Urothelium cell line (cell line): Measurements from ENCODE around the gene DDX4.
"Not testable (repeated sequence)": the region's sequence is repeated elsewhere in the genome, so short reads cannot be mapped to it uniquely, and the experiment has no call there.

Experiments
- DNase-seq: peaks from one replicate; pipeline ENCODE4 v3.0.0; 2011; ENCODE audit warnings: low spot score, mixed read lengths
- FAIRE-seq: peaks from 2 replicates; lab custom pipeline; 2011; peaks lifted over from hg19 to GRCh38; lab: Jason Lieb, UNC

DDX4 gene

DNA sequence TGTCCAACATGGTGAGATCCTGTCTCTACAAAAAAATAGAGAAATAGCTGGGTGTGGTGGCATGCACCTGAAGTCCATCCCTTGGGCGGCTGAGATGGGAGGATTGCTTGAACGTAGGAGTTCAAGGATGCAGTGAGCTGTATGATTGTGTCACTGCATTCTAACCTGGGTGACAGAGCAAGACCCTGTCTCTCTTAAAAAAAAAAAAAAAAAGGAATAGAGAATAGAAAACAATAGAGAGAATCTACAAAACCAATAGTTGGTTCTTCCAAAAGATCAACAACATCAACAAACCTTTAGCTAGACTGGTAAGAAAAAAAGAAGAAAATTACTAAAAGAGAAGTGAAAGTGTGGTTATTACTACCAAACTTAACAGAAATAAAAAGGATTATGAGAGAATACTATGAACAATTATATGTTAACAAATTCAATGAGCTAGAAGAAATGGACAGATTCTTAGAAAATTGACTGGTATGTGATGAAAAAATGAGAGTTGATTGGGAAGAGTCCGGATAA lies 17.6 kb upstream of the DDX4 start:
- DNase-seq (no peak), FAIRE-seq (no peak)

DNA sequence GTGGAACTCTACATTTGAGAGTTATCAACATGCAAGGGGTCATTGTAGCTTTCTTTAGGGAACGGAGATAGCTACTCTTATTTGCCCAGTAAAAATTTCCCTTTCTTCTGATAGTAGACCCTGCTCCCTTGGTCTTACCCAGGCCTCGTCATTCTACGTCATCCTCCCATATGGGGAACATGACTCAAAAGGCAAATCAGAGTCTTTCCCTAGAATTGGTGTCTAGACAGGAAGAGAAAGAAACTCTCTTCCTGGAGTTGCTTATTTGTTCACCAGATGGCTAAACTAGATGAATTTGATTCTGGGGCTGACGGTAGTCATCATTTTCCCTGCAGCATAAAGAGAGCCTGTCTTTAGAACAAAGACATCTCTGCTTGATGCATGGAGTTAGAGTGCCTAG lies 13.6 kb upstream of the DDX4 start:
- no peak for FAIRE-seq

DNA sequence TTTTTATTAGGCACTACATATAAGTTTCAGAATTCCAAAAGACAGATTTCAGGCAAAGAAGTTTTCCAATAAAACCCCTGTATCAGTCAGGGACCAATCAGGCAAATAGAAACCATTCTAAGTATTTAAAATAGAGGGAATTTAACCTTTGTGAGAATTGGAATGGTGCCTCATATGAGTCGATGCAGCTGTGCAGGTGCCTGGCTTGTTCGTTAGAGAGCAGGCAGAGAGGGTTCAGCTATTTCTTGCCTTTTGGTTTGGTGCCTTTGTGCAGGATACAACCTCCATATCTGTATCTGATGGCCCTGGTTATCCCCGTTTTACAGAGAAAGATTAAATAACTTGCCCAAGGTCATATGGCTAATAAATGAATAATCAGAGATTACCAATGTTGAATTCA lies 6.0 kb upstream of the DDX4 start:
- DNase-seq (no peak), FAIRE-seq (no peak)

More for the DNA sequence above, 13.6 kb upstream of the DDX4 start:
- DNase-seq = no peak

DNA sequence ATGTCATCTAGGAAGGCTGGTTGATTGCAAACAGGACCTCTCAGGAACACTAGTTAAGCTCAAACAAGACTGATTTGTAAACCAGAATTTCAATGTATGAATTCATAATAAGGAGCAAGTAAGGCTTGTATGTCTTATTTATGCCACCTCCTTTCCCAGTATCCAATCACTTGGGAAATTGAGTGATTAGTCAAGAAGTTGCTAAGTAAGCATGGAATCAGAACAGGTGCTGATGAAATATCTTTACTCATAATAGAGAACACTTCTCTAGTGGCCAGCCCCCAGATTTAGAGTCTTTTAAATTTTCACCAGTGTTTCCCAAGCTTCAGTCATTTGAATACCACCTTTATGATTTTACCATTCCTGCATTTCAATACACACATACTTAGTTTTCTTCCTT lies 5.3 kb upstream of the DDX4 start:
- DNase-seq (no peak), FAIRE-seq (no peak)

DNA sequence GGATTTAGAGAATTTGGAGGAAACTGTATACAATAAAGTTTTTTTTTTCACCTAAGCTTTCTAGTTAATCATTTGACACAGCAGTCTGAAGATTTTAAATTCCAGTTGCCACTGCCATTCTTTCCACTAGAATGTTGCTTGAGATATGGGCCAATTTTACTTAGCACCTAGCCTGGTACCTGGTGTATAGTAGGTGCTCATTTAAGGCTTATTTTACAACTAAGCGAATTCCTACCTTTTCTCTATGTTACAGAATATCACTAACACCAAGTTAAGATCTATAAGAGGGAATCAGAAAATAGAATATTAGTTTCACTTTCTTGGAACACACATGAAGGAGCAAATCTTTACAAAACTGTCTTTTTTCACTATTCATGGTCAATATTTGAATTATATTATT lies 3.2 kb upstream of the DDX4 start:
- no peak for DNase-seq
- FAIRE-seq = no peak

DNA sequence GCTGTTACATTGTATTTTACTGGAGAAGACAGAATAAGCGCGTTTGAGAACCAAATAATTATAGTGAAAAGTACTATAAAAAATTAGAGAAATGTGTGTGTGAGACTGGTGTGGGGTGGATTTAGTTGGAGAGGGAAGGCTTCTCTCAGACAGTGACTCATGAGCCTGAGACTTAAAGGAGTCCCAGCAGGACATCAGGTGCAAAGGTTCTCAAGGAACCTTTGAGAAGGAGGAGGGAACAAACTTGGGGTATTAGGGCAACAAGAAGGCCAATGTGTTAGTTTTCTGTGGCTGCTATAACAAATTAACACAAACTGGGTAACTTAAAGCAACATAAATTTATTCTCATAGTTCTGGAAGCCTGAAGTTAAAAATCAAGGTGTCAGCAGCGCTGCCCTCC lies 4.9 kb downstream of the DDX4 start:
- FAIRE-seq (no peak), DNase-seq (no peak)

DNA sequence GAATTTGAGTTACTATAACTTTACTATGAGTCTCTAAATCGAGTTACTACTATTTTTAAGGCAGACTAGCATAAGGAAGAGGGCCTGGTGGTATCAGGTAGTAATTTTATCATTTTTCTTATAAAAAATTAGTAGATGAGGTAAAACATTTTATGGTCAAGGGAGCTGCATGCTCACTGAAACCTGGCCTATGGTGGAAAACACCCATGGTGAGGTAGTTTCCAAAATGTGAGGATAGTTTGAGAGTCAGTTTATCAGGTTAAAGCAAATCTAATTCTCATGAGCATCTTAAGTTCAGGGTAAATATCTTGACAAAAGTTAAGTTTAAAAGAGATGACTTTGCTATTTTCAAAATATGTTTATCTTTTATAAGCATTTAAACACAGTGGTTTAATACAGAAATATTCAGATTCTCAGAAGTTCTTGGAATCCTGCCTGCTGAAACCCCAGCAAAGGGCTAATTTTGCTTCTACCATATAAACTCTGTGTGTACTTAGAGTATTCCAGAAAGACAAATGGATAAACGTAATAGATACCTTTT lies 10.0 kb downstream of the DDX4 start:
- FAIRE-seq (no peak), DNase-seq (no peak)

DNA sequence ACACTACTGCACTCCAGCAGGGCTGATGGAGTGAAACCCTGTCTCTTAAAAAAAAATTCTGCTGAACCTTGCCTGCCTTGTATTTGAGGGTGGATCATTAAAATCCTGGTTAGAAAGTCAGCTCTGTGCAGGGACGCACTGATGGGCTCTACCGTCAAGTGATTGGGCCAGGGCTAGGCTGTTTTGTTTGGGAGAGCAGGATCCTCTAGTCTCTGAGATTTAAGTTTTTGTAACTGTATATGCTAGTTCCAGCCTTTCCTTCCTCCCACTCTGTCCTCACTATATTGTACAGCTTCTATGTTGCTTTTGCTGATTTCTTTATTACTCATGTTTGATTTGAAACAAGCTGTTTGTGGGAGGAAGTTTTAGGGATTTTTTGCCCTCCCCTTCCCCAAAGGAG lies 11.5 kb downstream of the DDX4 start:
- FAIRE-seq (no peak), DNase-seq (no peak)

DNA sequence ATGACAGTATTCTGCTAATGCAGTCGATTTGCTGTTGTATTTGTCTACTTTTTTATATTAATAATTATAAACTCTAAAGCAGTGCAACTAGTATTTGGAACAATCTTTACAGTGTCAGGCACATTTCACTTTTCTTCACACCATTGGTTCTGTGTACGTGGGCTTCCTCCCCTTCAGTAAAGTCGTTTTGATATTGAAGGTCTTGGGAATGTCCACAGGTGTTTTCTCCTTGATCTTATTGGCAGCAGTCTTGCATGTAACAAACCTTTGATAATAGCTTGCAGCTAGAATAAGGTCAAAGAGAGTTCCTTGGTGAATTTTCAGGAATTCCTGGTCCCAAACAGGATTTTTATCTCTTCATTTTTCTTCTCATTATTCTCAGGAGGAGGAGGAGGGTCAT lies 12.2 kb downstream of the DDX4 start:
- no peak for FAIRE-seq
- DNase-seq = no peak

DNA sequence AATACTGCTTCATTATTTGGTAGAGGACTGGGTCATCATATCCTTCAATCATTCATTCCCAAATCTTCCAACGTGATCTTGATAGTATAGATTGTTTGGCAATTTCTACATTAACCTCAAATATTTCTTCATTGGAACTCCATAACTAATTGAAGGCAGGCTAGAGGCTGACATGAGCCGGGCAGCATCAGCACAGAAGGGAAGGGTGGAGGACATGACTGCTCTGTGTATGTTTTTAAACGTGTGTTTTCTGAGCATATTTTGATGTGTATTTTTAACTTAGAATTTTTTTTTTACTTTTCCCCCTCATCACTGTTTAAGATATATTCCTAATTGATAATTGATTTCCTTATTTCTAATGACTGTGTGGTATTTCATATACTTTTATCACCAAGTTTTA lies 12.6 kb downstream of the DDX4 start:
- DNase-seq = no peak
- FAIRE-seq = no peak

DNA sequence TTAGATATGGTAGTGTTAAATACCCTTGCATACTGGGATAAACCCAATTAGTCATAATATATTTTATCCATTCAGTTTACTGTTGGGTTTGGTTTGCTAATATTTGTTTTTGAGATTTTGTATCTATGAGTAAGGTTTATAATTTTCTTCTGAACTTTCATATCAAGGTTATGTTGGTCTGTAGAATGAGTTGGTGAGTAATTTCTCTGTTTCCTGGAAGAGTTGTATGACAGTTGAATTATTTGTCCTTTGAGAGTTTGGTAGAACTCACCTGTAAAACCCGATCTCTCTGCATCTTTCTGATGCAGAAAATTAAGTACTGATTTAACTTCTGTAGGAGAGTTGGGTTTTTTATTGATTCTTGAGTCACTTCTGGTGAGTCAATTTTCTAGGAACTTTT lies 20.4 kb downstream of the DDX4 start:
- FAIRE-seq = no peak
- DNase-seq = no peak

DNA sequence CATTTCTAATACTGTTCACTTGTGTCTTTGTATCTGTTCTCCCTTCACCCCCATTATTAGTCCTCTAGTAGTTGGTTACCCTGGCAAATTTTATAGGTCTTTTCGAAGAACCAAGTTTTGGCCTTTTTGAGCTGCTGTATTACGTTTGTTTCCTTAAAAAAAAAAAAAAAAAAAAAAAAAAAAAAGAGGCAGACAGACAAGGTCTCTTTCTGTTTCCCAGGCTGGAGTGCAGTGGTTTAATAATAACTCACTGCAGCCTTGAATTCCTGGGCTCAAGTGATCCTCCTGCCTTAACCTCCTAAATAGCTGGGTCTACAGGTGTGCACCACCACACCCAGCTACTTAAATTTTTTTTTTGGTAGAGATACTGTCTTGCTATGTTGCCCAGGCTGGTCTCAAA lies 20.9 kb downstream of the DDX4 start:
- FAIRE-seq (no peak), DNase-seq (no peak)

DNA sequence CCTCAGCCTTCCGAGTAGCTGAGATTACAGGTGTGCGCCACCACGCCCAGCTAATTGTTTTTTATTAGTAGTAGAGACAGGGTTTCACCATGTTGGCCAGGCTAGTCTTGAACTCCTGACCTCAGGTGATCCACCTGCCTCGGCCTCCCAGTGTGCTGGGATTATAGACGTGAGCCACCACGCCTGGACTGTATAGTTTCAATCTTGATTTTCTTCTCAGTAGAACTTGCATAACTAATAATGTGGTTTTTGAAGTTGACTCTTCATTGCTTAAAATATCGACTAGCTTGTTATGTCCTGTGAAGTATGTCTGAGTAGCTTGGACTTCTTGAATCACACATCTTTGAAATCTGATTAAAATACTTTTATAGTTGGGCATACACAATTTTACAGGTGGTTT lies 23.9 kb downstream of the DDX4 start:
- DNase-seq, FAIRE-seq: not testable (repeated sequence)

DNA sequence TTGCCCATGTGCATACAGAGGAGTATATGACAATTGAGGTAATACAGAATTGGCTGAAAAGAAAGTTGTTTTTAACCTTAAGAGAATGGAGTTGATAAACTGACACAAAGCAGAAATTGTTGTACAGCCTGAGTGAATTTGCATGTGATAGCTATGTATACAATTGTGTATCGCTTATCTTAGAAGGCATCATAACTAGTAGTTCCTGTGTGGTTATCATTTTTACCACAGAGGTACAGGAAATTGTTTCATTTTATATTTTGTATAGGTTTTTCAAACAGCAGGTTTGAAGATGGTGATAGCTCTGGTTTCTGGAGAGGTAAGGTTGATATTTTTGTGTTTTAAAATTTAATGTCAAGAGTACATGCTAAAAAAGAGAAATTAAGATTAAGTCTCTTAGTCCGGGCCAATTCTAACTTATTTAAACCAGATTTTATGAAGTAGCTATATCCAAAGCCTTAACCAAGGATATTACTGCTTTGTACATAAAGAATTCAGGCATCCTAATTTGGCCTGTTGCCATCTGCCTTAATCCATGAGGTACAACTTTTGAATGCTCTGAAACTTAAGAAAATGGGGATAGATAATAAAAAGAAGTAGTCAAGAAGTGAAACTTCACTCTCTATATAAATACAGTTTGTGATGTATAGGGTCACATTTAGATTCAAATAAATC lies 26.0 kb downstream of the DDX4 start:
- no peak for FAIRE-seq

DNA sequence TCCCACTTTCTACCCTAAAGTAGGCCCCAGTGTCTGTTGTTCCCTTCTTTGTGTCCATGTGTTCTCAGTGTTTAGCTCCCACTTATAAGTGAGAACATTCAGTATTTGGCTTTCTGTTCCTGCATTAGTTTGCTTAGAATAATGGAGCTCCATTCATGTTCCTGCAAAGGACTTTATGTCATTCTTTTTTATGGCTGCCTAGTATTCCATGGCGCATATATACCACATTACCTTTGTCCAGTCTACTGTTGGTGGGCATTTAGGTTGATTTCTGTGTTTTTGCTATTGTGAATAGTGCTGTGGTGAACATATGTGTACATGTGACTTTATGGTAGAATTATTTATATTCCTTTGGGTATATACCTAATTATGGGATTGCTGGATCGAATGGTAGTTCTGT lies 30.4 kb downstream of the DDX4 start:
- no peak for DNase-seq
- FAIRE-seq = no peak

More for the DNA sequence above, 26.0 kb downstream of the DDX4 start:
- no peak for DNase-seq

DNA sequence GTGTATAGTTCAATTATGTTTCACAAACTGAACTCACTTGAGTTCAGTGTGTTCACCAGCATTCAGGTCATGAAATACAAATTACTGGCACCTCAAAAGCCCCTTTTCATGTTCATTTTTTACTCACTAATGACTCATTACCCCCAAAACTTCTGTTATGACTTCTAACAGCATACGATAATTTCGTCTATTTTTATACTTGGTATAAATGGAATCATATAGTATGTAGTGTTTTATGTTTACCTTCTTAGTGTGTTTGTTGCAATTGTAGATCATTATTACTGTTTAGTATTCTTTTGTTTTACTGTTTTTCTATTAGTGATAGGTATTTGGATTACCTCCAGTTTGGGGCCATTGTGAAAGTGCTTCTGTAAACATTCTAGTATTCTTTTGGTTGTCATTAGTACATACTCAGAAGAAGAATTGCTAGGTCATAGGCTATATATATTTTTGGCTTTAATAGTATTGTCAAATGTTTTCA lies 33.4 kb downstream of the DDX4 start:
- FAIRE-seq (no peak), DNase-seq (no peak)

DNA sequence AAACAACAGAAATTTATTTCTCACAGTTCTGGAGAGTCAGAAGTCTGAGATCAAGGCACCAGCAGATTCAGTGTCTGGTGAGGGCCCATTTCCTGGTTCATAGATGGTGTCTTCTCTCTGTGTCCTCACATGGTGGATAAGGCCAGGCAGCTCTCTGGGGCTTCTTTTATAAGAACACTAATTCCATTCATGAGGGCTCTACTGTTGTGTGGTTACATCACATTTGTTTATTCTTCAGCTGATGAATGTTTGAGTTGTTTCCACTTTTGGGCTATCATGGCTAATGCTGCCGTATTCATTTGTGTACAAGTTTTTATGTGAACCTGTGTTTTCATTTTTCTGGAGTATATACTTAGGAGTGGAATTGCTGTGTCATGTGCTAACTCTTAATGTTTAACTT lies 35.2 kb downstream of the DDX4 start:
- FAIRE-seq = no peak
- DNase-seq = no peak

DNA sequence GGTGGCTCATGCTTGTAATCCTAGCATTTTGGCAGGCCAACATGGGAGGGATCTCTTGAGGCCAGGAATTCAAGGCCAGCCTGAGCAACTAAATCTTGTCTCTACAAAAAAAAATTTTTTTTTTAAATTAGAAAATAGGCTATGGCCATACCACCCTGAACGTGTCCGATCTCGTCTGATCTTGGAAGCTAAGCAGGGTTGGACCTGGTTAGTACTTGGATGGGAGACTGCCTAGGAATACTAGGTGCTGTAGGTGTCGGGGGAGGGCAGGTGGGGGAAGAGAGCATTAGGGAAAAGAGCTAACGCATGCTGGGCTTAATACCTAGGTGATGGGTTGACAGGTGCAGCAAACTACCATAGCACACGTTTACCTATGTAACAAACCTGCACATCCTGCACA lies 39.5 kb downstream of the DDX4 start:
- no peak for DNase-seq
- FAIRE-seq = no peak

DNA sequence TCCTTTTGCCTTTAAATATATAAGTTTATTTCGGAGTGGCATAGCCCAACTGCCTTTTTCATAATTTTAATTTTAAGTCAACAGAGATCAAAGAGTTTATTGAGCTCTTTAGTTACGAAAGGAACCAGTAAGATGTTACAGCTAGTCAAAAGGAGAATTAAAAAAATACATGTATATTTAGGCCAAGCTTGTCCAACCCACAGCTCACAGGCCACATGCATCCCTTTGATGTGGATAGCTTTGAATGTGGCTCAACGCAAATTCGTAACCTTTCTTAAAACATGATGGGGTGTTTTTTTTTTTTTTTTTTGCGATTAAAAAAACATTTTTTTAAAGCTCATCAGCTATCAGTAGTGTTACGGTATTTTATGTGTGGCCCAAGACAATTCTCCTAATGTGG lies 63.1 kb downstream of the DDX4 start:
- no peak for DNase-seq
- no peak for FAIRE-seq

DNA sequence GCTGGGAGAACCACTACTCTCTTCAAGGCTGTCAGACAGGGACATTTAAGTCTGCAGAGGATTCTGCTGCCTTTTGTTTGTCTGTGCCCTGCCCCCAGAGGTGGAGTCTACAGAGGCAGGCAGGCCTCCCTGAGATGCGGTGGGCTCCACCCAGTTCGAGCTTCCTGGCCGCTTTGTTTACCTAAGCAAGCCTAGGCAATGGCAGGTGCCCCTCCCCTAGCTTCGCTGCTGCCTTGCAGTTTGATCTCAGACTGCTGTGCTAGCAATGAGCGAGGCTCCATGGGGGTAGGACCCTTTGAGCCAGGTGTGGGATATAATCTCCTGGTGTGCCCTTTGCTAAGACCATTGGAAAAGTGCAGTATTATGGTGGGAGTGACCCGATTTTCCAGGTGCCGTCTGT lies 71.0 kb downstream of the DDX4 start:
- not testable (repeated sequence) for DNase-seq, FAIRE-seq

DNA sequence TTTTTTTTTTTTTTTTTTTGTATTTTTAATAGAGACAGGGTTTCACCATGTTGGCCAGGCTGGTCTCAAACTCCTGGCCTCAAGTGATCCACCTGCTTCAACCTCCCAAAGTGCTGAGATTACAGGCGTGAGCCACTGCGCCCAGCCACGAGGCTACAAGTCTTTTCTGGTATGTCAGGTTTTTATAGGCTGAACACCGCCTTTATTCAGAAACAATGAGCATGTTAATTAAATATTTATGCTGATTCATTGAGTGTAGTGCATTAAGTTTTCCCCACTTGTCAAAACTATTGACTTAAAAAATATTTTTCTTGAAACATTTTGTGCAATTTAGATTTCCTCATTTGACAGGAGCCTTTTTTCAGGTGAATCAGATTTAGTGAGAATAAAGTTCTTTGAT lies 78.1 kb downstream of the DDX4 start:
- FAIRE-seq, DNase-seq: not testable (repeated sequence)

DNA sequence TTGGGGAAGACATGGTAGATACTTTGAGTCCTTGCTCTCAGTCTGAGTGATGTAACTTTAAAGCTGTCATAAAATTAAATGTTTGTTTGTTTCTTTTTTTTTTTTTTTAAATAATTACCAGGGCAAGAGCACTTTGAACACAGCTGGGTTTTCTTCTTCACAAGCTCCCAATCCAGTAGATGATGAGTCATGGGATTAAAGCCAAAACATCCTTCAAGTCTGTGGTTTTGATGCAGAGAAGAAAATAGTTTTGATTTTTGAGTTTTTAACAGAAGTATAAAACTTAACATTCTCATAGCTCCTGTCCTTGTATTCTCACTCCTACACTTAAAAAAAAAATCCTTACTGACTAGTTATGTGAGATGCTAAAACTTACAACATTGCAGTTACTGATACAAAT lies 78.5 kb downstream of the DDX4 start:
- FAIRE-seq (no peak), DNase-seq (peak; percentile 64)

DNA sequence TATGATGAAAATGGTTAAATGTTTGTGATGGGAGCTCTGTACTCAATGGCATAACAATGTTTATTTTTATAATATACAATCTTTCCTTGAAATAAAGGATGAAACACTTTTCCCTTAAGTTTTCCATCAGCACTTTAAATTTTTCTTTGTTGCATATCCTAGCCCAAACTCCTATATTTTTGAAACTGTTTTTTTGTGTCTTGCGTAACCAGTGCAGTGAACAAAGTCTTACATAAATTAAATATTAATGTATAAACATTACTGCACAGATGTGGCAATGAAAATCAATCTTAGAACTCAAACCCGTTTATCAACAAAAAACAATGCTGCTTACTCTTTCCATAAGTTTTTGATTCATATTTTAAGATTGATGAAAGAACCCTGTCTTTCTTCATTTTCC lies 79.2 kb downstream of the DDX4 start:
- FAIRE-seq = no peak
- no peak for DNase-seq
